SH-SY5Y (cell line): ENCODE measurements around the gene NOL6.

ENCODE experiments used
- GATA2 ChIP-seq: IDR thresholded peaks from 2 replicates; pipeline ENCODE4 v1.6.1; 2011; ENCODE audit warnings: mild to moderate bottlenecking, low read depth, low read length
- GATA3 ChIP-seq: IDR thresholded peaks from 2 replicates; pipeline ENCODE4 v1.6.1; 2011; ENCODE audit warnings: low read depth, mild to moderate bottlenecking, low read length, moderate library complexity

GRCh38 chr9:33517373-33517772, 43.6 kb upstream of the NOL6 start:
- TF ChIP-seq GATA2 (no peak), GATA3 (no peak)
